Endothelial cell of umbilical vein (primary cell): Measurements from ENCODE around the gene SSRP1. TPM values are rescaled to one million over a fixed set of nuclear protein-coding genes. Genes with fewer than 3 reads are reported as not detected.

Source experiments
- BruUV-seq: library from RNA; stranded (reverse); fragments of 400-500 nt; replicated peaks from 2 replicates; lab custom pipeline; 2021; lab: Mats Ljungman, UMichigan
- CTCF ChIA-PET: fragments of 300-600, 350-600 bp; sonication (Branson Sonifier 250); formaldehyde crosslinking; loops from one replicate; lab custom pipeline; 2021; ENCODE audit warnings: antibody characterized with exemption, inconsistent platforms; lab: Charles Lee
- POLR2A ChIA-PET: fragments of 300-600, 350-600 bp; sonication (Branson Sonifier 250); formaldehyde crosslinking; loops from one replicate; lab custom pipeline; 2021; ENCODE audit warnings: antibody characterized with exemption, inconsistent platforms; lab: Charles Lee
- DNase-seq: peaks from one replicate; pipeline ENCODE4 v3.0.0-alpha.2; 2011; ENCODE audit warnings: low read depth, low spot score
- FAIRE-seq: peaks from 2 replicates; lab custom pipeline; 2011; peaks lifted over from hg19 to GRCh38; lab: Jason Lieb, UNC
- H2AFZ ChIP-seq: 2 replicates; pipeline ENCODE4 v1.6.0; 2012; ENCODE audit warnings: low read depth, low read length, control low read depth, inconsistent platforms
- H3K27ac ChIP-seq: 2 replicates; pipeline ENCODE4 v1.5.1; 2011; ENCODE audit warnings: low read depth, mild to moderate bottlenecking, control low read depth, low read length, moderate library complexity; ENCODE audit not compliant: insufficient read depth
- H3K27me3 ChIP-seq, 2 experiments: 2 replicates each; pipeline versions ENCODE4 v1.6.0 to v1.6.1; 2011; ENCODE audit warnings: low read length in 2 of 2, mixed read lengths in 1 of 2; ENCODE audit not compliant: control insufficient read depth in 2 of 2, insufficient read depth in 2 of 2
- H3K36me3 ChIP-seq, 2 experiments: 2 replicates in 1 of 2; 3 replicates in 1 of 2; pipeline ENCODE4 v1.5.1; 2011; ENCODE audit warnings: low read length in 2 of 2, mild to moderate bottlenecking in 1 of 2, moderate library complexity in 1 of 2; ENCODE audit not compliant: control insufficient read depth in 2 of 2, insufficient read depth in 2 of 2; ENCODE audit errors: extremely low read depth in 1 of 2
- H3K4me1 ChIP-seq: 3 replicates; pipeline ENCODE4 v1.5.1; 2011; ENCODE audit warnings: mild to moderate bottlenecking, low read length; ENCODE audit not compliant: control insufficient read depth, insufficient read depth; ENCODE audit errors: extremely low read depth
- H3K4me2 ChIP-seq: 2 replicates; pipeline ENCODE4 v1.6.1; 2011; ENCODE audit warnings: low read length, control low read depth, mixed read lengths; ENCODE audit not compliant: insufficient read depth
- H3K4me3 ChIP-seq, 3 experiments: fragments of 200-600 bp in 1 of 3; sonication (generic), shearing (Covaris generic) in 1 of 3; replicated peaks in 1 of 3; 2 replicates each; pipeline ENCODE4 v1.5.1; 2011 to 2016; ENCODE audit warnings: control low read depth in 3 of 3, low read length in 3 of 3, mild to moderate bottlenecking in 2 of 3, inconsistent platforms in 1 of 3, low read depth in 1 of 3, moderate library complexity in 1 of 3; ENCODE audit not compliant: insufficient read depth in 1 of 3
- H3K79me2 ChIP-seq: 2 replicates; pipeline ENCODE4 v1.6.0; 2012; ENCODE audit warnings: low read length, inconsistent platforms; ENCODE audit not compliant: control insufficient read depth, insufficient read depth
- H3K9ac ChIP-seq: replicated peaks from 2 replicates; pipeline ENCODE3; 2011; ENCODE audit warnings: low read length, control low read depth; ENCODE audit not compliant: insufficient read depth; ENCODE audit errors: extremely low read depth
- H3K9me1 ChIP-seq: replicated peaks from 3 replicates; pipeline ENCODE4 v1.6.0; 2011; ENCODE audit warnings: mild to moderate bottlenecking, low read length; ENCODE audit not compliant: control insufficient read depth, insufficient read depth; ENCODE audit errors: extremely low read depth
- H3K9me3 ChIP-seq: replicated peaks from 2 replicates; pipeline ENCODE4 v1.5.1; 2012; ENCODE audit warnings: low read length, inconsistent platforms; ENCODE audit not compliant: control insufficient read depth, insufficient read depth
- H4K20me1 ChIP-seq: replicated peaks from 2 replicates; pipeline ENCODE3; 2011; ENCODE audit warnings: mild to moderate bottlenecking, low read length; ENCODE audit not compliant: control insufficient read depth, insufficient read depth; ENCODE audit errors: extremely low read depth
- EZH2 ChIP-seq: IDR thresholded peaks from 2 replicates; pipeline ENCODE4 v1.6.1; 2012; ENCODE audit warnings: borderline replicate concordance, low read depth, mild to moderate bottlenecking, moderate library complexity, low read length, inconsistent platforms; ENCODE audit not compliant: severe bottlenecking
- FOS ChIP-seq: IDR thresholded peaks from 2 replicates; pipeline ENCODE4 v1.6.1; 2011; ENCODE audit warnings: mild to moderate bottlenecking, low read length, moderate library complexity, borderline replicate concordance; ENCODE audit not compliant: insufficient read depth
- GATA2 ChIP-seq: IDR thresholded peaks from 2 replicates; pipeline ENCODE4 v1.7.0; 2011; ENCODE audit warnings: low read depth, mild to moderate bottlenecking, moderate library complexity, mixed read lengths, low read length; ENCODE audit not compliant: insufficient read length, insufficient read depth
- JUN ChIP-seq: IDR thresholded peaks from 2 replicates; pipeline ENCODE4 v1.6.1; 2011; ENCODE audit warnings: borderline replicate concordance, low read depth; ENCODE audit not compliant: insufficient read length, insufficient read depth
- MYC ChIP-seq: IDR thresholded peaks from one replicate; pipeline ENCODE4 v1.6.1; 2011; ENCODE audit warnings: mild to moderate bottlenecking, low read depth, low read length
- POLR2A ChIP-seq: IDR thresholded peaks from 2 replicates; pipeline ENCODE4 v1.6.1; 2012; ENCODE audit warnings: low read depth, mild to moderate bottlenecking, control low read depth, low read length
- POLR2AphosphoS5 ChIP-seq: IDR thresholded peaks from 2 replicates; pipeline ENCODE4 v1.6.1; 2012; ENCODE audit warnings: low read depth, mild to moderate bottlenecking, control low read depth, low read length, moderate library complexity; ENCODE audit not compliant: insufficient read depth
- dilution Hi-C: fragments of 300-500 bp; cut with MboI; formaldehyde crosslinking; loops from one replicate; pipeline ENCODE4 v1.15.0; 2019; ENCODE audit warnings: low sequenced_read_pairs; ENCODE audit not compliant: extremely low pct_ligation_motif_present
- intact Hi-C: fragments of 100-400 bp; cut with micrococcal nuclease; formaldehyde crosslinking; loops from one replicate; pipeline ENCODE4 v1.10.0; 2022
- polyA plus RNA-seq, 4 experiments: library from polyadenylated mRNA; depleted of rRNA in 3 of 4; stranded (reverse) in 3 of 4; unstranded in 1 of 4; fragments of >200 nt; gene quantifications; 2 replicates each; pipeline versions ENCODE4 v1.2.1 to v1.2.3, GENCODE V29; 2011 to 2012; ENCODE audit warnings: missing spikeins in 1 of 4
- total RNA-seq: library from RNA; stranded (reverse); gene quantifications from 2 replicates; pipeline ENCODE4 v1.2.3, GENCODE V29; 2021
- TF ChIP-seq, protein P1 (sequence below), 2 donors: IDR thresholded peaks; 1 replicate in 1 of 2; 2 replicates in 1 of 2; pipeline ENCODE4 v1.5.1; 2011; ENCODE audit warnings: low read length in 2 of 2, mild to moderate bottlenecking in 2 of 2, moderate library complexity in 2 of 2, control low read depth in 1 of 2, inconsistent platforms in 1 of 2, low read depth in 1 of 2; ENCODE audit not compliant: insufficient read depth in 1 of 2; ENCODE audit errors: extremely low read depth in 1 of 2
- TF ChIP-seq, protein P2 (sequence below): IDR thresholded peaks from 2 replicates; pipeline ENCODE4 v1.6.1; 2011; ENCODE audit not compliant: insufficient read depth, insufficient read length

SSRP1 gene
- total and polyA plus RNA-seq, 2 donors (not counting 3 experiments of a cell fraction or from before 2014, with no cell fraction given), result 130 to 146 TPM

DNA sequence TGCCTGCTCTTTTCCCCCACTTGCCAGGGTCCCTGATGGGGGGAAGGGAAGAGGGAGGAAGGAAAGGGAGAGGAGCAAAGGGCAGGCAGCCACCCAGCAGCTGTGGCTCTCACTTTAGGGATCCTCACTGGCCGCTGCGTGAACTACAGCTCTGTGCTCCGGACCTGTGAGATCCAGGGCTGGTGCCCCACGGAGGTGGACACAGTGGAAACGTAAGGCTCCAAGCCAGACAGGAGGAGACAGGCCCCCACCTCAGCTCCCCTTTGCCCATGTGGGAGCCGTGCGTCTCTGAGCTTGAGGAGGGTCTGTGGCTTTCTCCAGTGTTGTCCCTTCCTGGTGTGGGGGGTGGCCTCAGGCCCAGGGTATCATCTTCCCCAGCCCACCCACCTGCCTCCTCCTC, 12.4 kb upstream of the SSRP1 start:
- Histone ChIP-seq H3K27ac (no peak overlapping the region), H3K9me1 (no peaks in the 10 kb centered on the region), H2AFZ (no peak overlapping the region), H3K9ac (no peak overlapping the region), H3K27me3 (no peaks in the 10 kb centered on the region), H3K36me3 (no peaks in the 10 kb centered on the region), H3K9me3 (no peaks in the 10 kb centered on the region), H4K20me1 (no peaks in the 10 kb centered on the region), H3K4me2 (no peak overlapping the region), H3K4me3 (no peak overlapping the region), H3K4me1 (no peaks in the 10 kb centered on the region), H3K79me2 (no peaks in the 10 kb centered on the region)
- FAIRE-seq (no peak), DNase-seq (no peak)
- no peak for TF ChIP-seq GATA2
- no peak for TF ChIP-seq POLR2AphosphoS5
- TF ChIP-seq JUN, result no peak
- dilution Hi-C loops, result no loop called here
- ChIA-PET POLR2A (no interaction called here), CTCF (interaction anchor here (1.1 to 2.3 kb wide), 5 partner anchors 111 to 297 kb away, joined by 3 to 5 read pairs (median 4); partner anchors contain the start of gene RTN4RL2)
- intact Hi-C loops, result loop anchor here (5.0 kb wide), 2 partner anchors 59 to 1174 kb away; no protein-coding TSS in a partner anchor
- BruUV-seq, result no TSS peak

- Histone ChIP-seq H3K9ac (no peak overlapping the region), H3K27me3 (no peaks in the 10 kb centered on the region), H3K36me3 (no peaks in the 10 kb centered on the region), H3K9me1 (no peaks in the 10 kb centered on the region), H4K20me1 (no peaks in the 10 kb centered on the region), H3K4me2 (no peak overlapping the region), H3K9me3 (no peaks in the 10 kb centered on the region), H3K27ac (no peak overlapping the region), H3K4me3 (no peak overlapping the region), H2AFZ (no peak overlapping the region), H3K79me2 (no peaks in the 10 kb centered on the region), H3K4me1 (no peaks in the 10 kb centered on the region)
- intact Hi-C loops (loop anchor here (5.0 kb wide), 2 partner anchors 60 to 1175 kb away; no protein-coding TSS in a partner anchor), dilution Hi-C loops (no loop called here)
- CTCF ChIA-PET, result interaction anchor here (1.1 to 3.0 kb wide), 5 partner anchors 111 to 297 kb away, joined by 3 to 55 read pairs (median 4); partner anchors contain the start of gene RTN4RL2
- DNase-seq, result no peak
- no peak for TF ChIP-seq GATA2
- TF ChIP-seq, protein P1, sequence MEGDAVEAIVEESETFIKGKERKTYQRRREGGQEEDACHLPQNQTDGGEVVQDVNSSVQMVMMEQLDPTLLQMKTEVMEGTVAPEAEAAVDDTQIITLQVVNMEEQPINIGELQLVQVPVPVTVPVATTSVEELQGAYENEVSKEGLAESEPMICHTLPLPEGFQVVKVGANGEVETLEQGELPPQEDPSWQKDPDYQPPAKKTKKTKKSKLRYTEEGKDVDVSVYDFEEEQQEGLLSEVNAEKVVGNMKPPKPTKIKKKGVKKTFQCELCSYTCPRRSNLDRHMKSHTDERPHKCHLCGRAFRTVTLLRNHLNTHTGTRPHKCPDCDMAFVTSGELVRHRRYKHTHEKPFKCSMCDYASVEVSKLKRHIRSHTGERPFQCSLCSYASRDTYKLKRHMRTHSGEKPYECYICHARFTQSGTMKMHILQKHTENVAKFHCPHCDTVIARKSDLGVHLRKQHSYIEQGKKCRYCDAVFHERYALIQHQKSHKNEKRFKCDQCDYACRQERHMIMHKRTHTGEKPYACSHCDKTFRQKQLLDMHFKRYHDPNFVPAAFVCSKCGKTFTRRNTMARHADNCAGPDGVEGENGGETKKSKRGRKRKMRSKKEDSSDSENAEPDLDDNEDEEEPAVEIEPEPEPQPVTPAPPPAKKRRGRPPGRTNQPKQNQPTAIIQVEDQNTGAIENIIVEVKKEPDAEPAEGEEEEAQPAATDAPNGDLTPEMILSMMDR (IDR thresholded peaks at IDR 0.05; ENCODE audit: extremely low read depth in 1 of 2, insufficient read depth in 1 of 2, low read depth in 1 of 2, low read length in 2 of 2), result no peak
- TF ChIP-seq MYC, result no peak
- TF ChIP-seq FOS, result no peak
- TF ChIP-seq POLR2A, result no peak
- TF ChIP-seq JUN, result no peak
- TF ChIP-seq, protein P2, sequence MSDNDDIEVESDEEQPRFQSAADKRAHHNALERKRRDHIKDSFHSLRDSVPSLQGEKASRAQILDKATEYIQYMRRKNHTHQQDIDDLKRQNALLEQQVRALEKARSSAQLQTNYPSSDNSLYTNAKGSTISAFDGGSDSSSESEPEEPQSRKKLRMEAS, result no peak
- TF ChIP-seq EZH2, result no peak
- TF ChIP-seq POLR2AphosphoS5, result no peak
- POLR2A ChIA-PET, result no interaction called here
- FAIRE-seq, result no peak
- no TSS peak for BruUV-seq
Measured at GRCh38 chr11:57347336-57347735, 11.6 kb upstream of the SSRP1 start.
